ENCODE data around the gene XPO4. TPM values are rescaled to one million over a fixed set of nuclear protein-coding genes. Genes with fewer than 3 reads are reported as not detected.

Gene XPO4
- total RNA-seq, 3 donors from 2014 or later: 17.1 to 24.6 (median 17.7) TPM

GRCh38 chr13:20814224-20814910, 88.2 kb downstream of the XPO4 start:
- Histone ChIP-seq H3K4me3 (no peak overlapping the region), H3K36me3 (no peaks in the 10 kb centered on the region), H3K4me1 (no peaks in the 10 kb centered on the region), H3K27ac (peak overlapping the region; percentile 48 to 54), H3K27me3 (no peaks in the 10 kb centered on the region), H3K9me3 (no peaks in the 10 kb centered on the region)
- peak; percentile 57 to 61 for DNase-seq (ENCODE audit: low spot score in 2 of 2)
- intact Hi-C loops (cut with DNase I; ENCODE audit: low total_unique reads): no loop called here
- no peak for TF ChIP-seq CTCF (IDR thresholded peaks at IDR 0.05)
- peak; percentile 43 to 81 (median 80) for TF ChIP-seq POLR2AphosphoS5 (IDR thresholded peaks at IDR 0.05)

GRCh38 chr13:20812890-20813289, 89.7 kb downstream of the XPO4 start:
- no peak for TF ChIP-seq POLR2A (IDR thresholded peaks at IDR 0.05)
- TF ChIP-seq POLR2AphosphoS5 (IDR thresholded peaks at IDR 0.05): no peak
- TF ChIP-seq CTCF (IDR thresholded peaks at IDR 0.05): no peak
- H3K36me3 ChIP-seq: no peaks in the 10 kb centered on the region
- no peak overlapping the region for H3K27ac ChIP-seq
- intact Hi-C loops (cut with DNase I; ENCODE audit: low total_unique reads): no loop called here
- no peaks in the 10 kb centered on the region for H3K9me3 ChIP-seq
- no peak overlapping the region for H3K4me3 ChIP-seq
- H3K4me1 ChIP-seq: no peaks in the 10 kb centered on the region
- H3K27me3 ChIP-seq: no peaks in the 10 kb centered on the region
- no peak for DNase-seq (ENCODE audit: low spot score in 2 of 2)

- H3K36me3 ChIP-seq: no peaks in the 10 kb centered on the region
- no peaks in the 10 kb centered on the region for H3K4me1 ChIP-seq
- no peaks in the 10 kb centered on the region for H3K27me3 ChIP-seq
- TF ChIP-seq POLR2AphosphoS5 (IDR thresholded peaks at IDR 0.05): no peak
- TF ChIP-seq CTCF (IDR thresholded peaks at IDR 0.05): no peak
- no peak for TF ChIP-seq POLR2A (IDR thresholded peaks at IDR 0.05)
- DNase-seq (ENCODE audit: low spot score in 2 of 2): no peak
- no peak overlapping the region for H3K4me3 ChIP-seq
- no peaks in the 10 kb centered on the region for H3K9me3 ChIP-seq
- intact Hi-C loops (cut with DNase I; ENCODE audit: low total_unique reads): no loop called here
- H3K27ac ChIP-seq: no peak overlapping the region
These were observed 91.7 kb downstream of the XPO4 start for GRCh38 chr13:20810808-20811207.

- no peak for DNase-seq (ENCODE audit: low spot score in 2 of 2)
- Histone ChIP-seq H3K9me3 (no peaks in the 10 kb centered on the region), H3K36me3 (no peaks in the 10 kb centered on the region), H3K4me3 (no peak overlapping the region), H3K27me3 (no peaks in the 10 kb centered on the region), H3K27ac (no peak overlapping the region), H3K4me1 (no peaks in the 10 kb centered on the region)
- TF ChIP-seq POLR2AphosphoS5 (IDR thresholded peaks at IDR 0.05) (no peak), POLR2A (IDR thresholded peaks at IDR 0.05) (no peak), CTCF (IDR thresholded peaks at IDR 0.05) (no peak)
- intact Hi-C loops (cut with DNase I; ENCODE audit: low total_unique reads): loop anchor here (5.0 kb wide), 1 partner anchor 557 kb away; no protein-coding TSS in a partner anchor
These were observed 93.7 kb downstream of the XPO4 start for GRCh38 chr13:20808874-20809273.

GRCh38 chr13:20803180-20803965, 99.2 kb downstream of the XPO4 start:
- Histone ChIP-seq H3K9me3 (no peaks in the 10 kb centered on the region), H3K27ac (no peak overlapping the region), H3K36me3 (no peaks in the 10 kb centered on the region), H3K4me1 (no peaks in the 10 kb centered on the region), H3K4me3 (no peak overlapping the region), H3K27me3 (no peaks in the 10 kb centered on the region)
- TF ChIP-seq POLR2AphosphoS5 (IDR thresholded peaks at IDR 0.05) (no peak), CTCF (IDR thresholded peaks at IDR 0.05) (no peak), POLR2A (IDR thresholded peaks at IDR 0.05) (no peak)
- intact Hi-C loops (cut with DNase I; ENCODE audit: low total_unique reads): no loop called here
- DNase-seq (ENCODE audit: low spot score in 2 of 2): no peak

Data from breast epithelium (tissue), 4 donors.